Heart right ventricle (tissue), 16 donors: ENCODE results near the gene CFHR4. TPM values are rescaled to one million over a fixed set of nuclear protein-coding genes. Genes with fewer than 3 reads are reported as not detected.

Source experiments
- ATAC-seq, 8 donors: fragments of 200-7000 bp; cut with Tn5 transposase; one replicate each; pipeline ENCODE4 v1.9.1; 2020; ENCODE audit warnings: mild to moderate bottlenecking in 8 of 8, moderate library complexity in 8 of 8, moderate number of reproducible peaks in 1 of 8
- DNase-seq, 2 donors: peaks; one replicate each; pipeline ENCODE4 v3.0.0-alpha.2; 2020
- H3K27ac ChIP-seq, 10 donors: fragments of 200-600 bp; sonication (generic) in 2 of 10; one replicate each; pipeline versions ENCODE4 v1.5.0 to v1.8.0; 2020 to 2022; ENCODE audit warnings: mild to moderate bottlenecking in 3 of 10
- H3K27me3 ChIP-seq, 7 donors: fragments of 200-600 bp; one replicate each; pipeline ENCODE4 v1.8.0; 2021 to 2022; ENCODE audit warnings: mild to moderate bottlenecking in 2 of 7
- H3K36me3 ChIP-seq, 9 donors: fragments of 200-600 bp; sonication (generic) in 1 of 9; one replicate each; pipeline versions ENCODE4 v1.5.0 to v1.8.0; 2020 to 2022; ENCODE audit warnings: mild to moderate bottlenecking in 2 of 9
- H3K4me1 ChIP-seq, 9 donors: fragments of 200-600 bp; sonication (generic) in 1 of 9; one replicate each; pipeline versions ENCODE4 v1.5.0 to v1.8.0; 2020 to 2022; ENCODE audit warnings: mild to moderate bottlenecking in 4 of 9
- H3K4me3 ChIP-seq, 10 donors: fragments of 200-600 bp; sonication (generic) in 2 of 10; one replicate each; pipeline versions ENCODE4 v1.5.0 to v1.8.0; 2020 to 2022; ENCODE audit warnings: mild to moderate bottlenecking in 7 of 10, moderate library complexity in 2 of 10
- H3K9me3 ChIP-seq, 11 donors: fragments of 200-600 bp in 10 of 11; sonication (generic) in 2 of 11; one replicate each; pipeline versions ENCODE4 v1.5.0 to v1.8.0; 2013 to 2022; ENCODE audit warnings: mild to moderate bottlenecking in 2 of 11, control low read depth in 1 of 11, moderate library complexity in 1 of 11
- CTCF ChIP-seq, 9 donors: fragments of 200-600 bp; sonication (generic) in 2 of 9; IDR thresholded peaks; one replicate each; pipeline versions ENCODE4 v1.5.0 to v1.8.0; 2021 to 2022; ENCODE audit warnings: antibody characterized with exemption in 9 of 9, mild to moderate bottlenecking in 5 of 9, moderate library complexity in 1 of 9
- whole genome bisulfite sequencing, 2 donors: extraction: QIAGEN DNeasy Blood & Tissue Kit; methylation state at CpG; one replicate each; pipeline ENCODE4 v1.1.7; 2013; ENCODE audit warnings: inconsistent platforms in 1 of 2; 5-methylcytosine and 5-hydroxymethylcytosine counted together
- intact Hi-C, 10 donors: fragments of 100-400 bp; cut with DNase I; formaldehyde crosslinking; loops; one replicate each; pipeline versions ENCODE4 v1.11.1 to v1.14.2; 2022
- polyA plus RNA-seq, 2 donors: library from polyadenylated mRNA; stranded (reverse); fragments of 200-250 nt; gene quantifications; one replicate each; pipeline ENCODE4 v1.2.3, GENCODE V29; 2013
- total RNA-seq, 10 donors: library from RNA; stranded (reverse); fragmentation: NEBNext Ultra II Directional in 3 of 10; extraction: Animal tissue kit (Norgen Biotek cat#: 25700) in 3 of 10; gene quantifications; one replicate each; pipeline versions ENCODE4 v1.2.1 to v1.2.4, GENCODE V29; 2021 to 2023
- donor health status: Arrhythmogenic right ventricular cardiomyopathy.
- donor health status: ischemic (EF 13 %, LVEDD 7.1; RV severe dilation, severe dysfunction).
- donor health status: healthy with polysubstance abuse.
- donor health status: DM: no; HTN: yes; CAD: no.
- donor health status: DM: no; HTN: no; CAD: no.
- donor health status: ischemic (EF 25% LVEDD 6.9; RV normal size, moderate dysfunction).
- donor health status: ischemic (EF 25% LVEDD 5.7; RV mildly dilated, moderate dysfunction).
- donor health status: healthy.
- donor health status: DM: yes; HTN: yes; CAD: no.
- donor health status: Ischemic cardiomyopathy.
- donor health status: ischemic (EF 35%, LVEDD 5.7; RV mildly dilated, moderate dysfunction).
- donor health status: nonischemic (EF 11% LVEDD 7.7; RV severe dilation, severe dysfunction).
- donor health status: DM: yes; HTN: yes; CAD: no.
- donor health status: PGD.
- donor health status: ischemic (EF 29% LVEDD 5.4; RV normal size, mild dysfunction).
- donor health status: nonischemic (EF 23%, LVEDD 6.1; RV moderate dilation, normal function).

The CFHR4 gene
- total and polyA plus RNA-seq, 12 donors = not detected

DNA sequence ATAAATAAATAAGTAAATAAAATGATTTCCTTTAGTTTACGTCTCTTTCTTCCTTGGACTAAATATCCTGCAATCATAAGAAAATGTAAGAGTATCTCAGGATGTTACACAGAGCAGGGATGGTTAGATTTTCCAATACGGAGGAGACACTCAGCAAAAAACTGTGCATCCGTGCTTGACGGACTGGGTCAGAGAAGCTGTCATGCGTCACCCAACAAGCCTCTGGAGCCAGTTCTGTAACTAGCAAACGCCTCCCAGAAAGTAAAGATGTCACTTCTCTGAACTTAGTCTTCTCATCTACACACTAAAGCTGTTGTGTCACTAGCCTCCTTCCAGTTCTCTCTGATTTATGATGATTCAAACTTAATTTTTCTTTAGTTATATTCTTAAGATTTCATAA lies 3.4 kb downstream of the CFHR4 start:
- WGBS, 2 donors = 73 to 74% methylated on average over 6 of the region's 6 CpGs
- Histone ChIP-seq H3K9me3 (peaks cover 0 to 8% (median 0%) of the 10 kb centered on the region in 11 donors), H3K4me1 (no peaks in the 10 kb centered on the region), H3K4me3 (no peak overlapping the region), H3K36me3 (no peaks in the 10 kb centered on the region), H3K27me3 (peaks cover 0 to 3% (median under 1%) of the 10 kb centered on the region in 7 donors), H3K27ac (no peak overlapping the region)
- no peak for TF ChIP-seq CTCF (IDR thresholded peaks at IDR 0.05)
- intact Hi-C loops = no loop called here
- ATAC-seq (no peak), DNase-seq (no peak)

DNA sequence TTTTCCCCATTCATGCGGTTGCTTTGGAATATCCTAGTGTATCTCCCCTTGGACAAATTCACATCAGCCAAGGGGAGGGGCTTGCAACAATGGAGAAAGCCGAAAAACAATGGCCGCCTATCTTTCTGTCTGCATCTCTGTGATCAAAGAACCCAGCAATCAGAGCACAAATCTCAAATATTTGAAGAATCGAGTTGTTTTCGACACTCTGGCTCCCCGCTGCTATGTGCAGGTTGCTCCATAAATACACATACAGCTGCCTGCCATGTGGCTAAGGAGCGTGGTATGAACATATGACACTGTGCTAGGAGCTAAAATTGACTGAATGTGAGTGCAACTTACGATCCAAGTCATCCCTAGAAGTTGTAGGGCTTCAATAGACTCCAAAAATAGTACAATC lies 8.5 kb downstream of the CFHR4 start:
- H3K27ac ChIP-seq = no peak overlapping the region
- intact Hi-C loops = no loop called here
- DNase-seq (no peak), ATAC-seq (no peak)
- peaks cover 0 to 36% (median 19%) of the 10 kb centered on the region in 7 donors for H3K27me3 ChIP-seq
- no peaks in the 10 kb centered on the region for H3K9me3 ChIP-seq
- TF ChIP-seq CTCF (IDR thresholded peaks at IDR 0.05) = no peak
- no peak overlapping the region for H3K4me3 ChIP-seq
- no peaks in the 10 kb centered on the region for H3K4me1 ChIP-seq
- WGBS, 2 donors = 69 to 70% methylated on average over 8 of the region's 8 CpGs
- no peaks in the 10 kb centered on the region for H3K36me3 ChIP-seq

DNA sequence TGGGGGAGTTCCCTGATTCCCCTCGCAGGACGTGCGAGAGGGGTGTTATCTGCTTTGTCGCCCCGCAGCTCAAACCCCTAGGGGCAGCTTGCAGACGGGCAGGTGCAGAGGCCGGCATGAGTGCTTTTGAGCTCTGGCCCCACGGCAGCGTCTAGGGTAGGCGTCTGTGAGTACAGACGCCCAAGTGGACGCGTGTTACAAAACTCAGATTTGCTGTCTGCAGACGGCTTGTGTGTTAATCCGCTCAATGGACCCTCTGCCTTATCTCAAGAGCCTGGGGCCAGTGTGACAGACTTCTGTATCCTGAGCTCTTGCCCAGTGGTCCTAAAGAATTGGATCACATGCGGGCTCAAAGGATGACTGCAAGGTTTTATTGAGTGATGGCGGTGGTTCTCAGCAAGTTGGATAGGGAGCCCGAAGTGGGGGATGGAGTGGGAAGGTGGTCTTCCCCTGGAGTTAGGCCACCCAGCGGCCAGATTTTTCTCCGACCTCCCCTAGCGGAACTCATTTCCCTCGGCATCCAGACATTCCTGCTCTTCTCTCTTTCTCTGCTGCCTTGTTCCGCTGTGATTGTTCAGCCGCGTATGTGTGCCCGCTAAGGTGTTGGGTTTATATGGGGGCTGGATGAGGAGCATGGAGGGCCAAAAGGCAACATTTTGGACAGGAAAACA lies 9.4 kb downstream of the CFHR4 start:
- 7 to 12% methylated on average over 26 of the region's 26 CpGs for WGBS, 2 donors
- intact Hi-C loops = no loop called here
- Histone ChIP-seq H3K36me3 (no peaks in the 10 kb centered on the region), H3K4me3 (no peak overlapping the region), H3K27ac (no peak overlapping the region), H3K27me3 (peaks cover 0 to 36% (median 19%) of the 10 kb centered on the region in 7 donors), H3K9me3 (no peaks in the 10 kb centered on the region), H3K4me1 (no peaks in the 10 kb centered on the region)
- DNase-seq = no peak
- TF ChIP-seq CTCF (IDR thresholded peaks at IDR 0.05) = no peak
- ATAC-seq = no peak

- Histone ChIP-seq H3K27ac (no peak overlapping the region), H3K4me1 (no peaks in the 10 kb centered on the region), H3K36me3 (no peaks in the 10 kb centered on the region), H3K27me3 (peaks cover 0 to 22% (median 15%) of the 10 kb centered on the region in 7 donors), H3K9me3 (no peaks in the 10 kb centered on the region), H3K4me3 (no peak overlapping the region)
- no peak for TF ChIP-seq CTCF (IDR thresholded peaks at IDR 0.05)
- 84% methylated on average over 2 of the region's 2 CpGs for WGBS, 2 donors
- no peak for DNase-seq
- ATAC-seq = no peak
- intact Hi-C loops = no loop called here
Measured at GRCh38 chr1:196902344-196902743, 14.5 kb downstream of the CFHR4 start.
